WTC11 (cell line): ENCODE measurements around the gene SMIM5. TPM values are rescaled to one million over a fixed set of nuclear protein-coding genes. Genes with fewer than 3 reads are reported as not detected.

ENCODE experiments used
- ATAC-seq: fragments of 200-7000 bp; cut with Tn5 transposase; 2 replicates; pipeline ENCODE4 v1.10.0; 2021; ENCODE audit warnings: mild to moderate bottlenecking, moderate library complexity
- CTCF ChIA-PET: fragments of 300-600 bp; sonication (Branson Sonifier 250); formaldehyde crosslinking; loops from one replicate; lab custom pipeline; 2021; ENCODE audit warnings: antibody characterized with exemption; lab: Charles Lee
- POLR2A ChIA-PET: fragments of 350-600 bp; sonication (Branson Sonifier 250); formaldehyde crosslinking; loops from one replicate; lab custom pipeline; 2021; ENCODE audit warnings: antibody characterized with exemption; lab: Charles Lee
- DNase-seq: peaks from one replicate; pipeline ENCODE4 v3.0.0; 2021; ENCODE audit warnings: low spot score
- H3K27ac Mint-ChIP-seq: 2 replicates; pipeline ENCODE4 v1.8.0; 2021; ENCODE audit warnings: mixed read lengths
- H3K27me3 Mint-ChIP-seq: 2 replicates; pipeline ENCODE4 v1.8.0; 2021; ENCODE audit warnings: low read depth, mild to moderate bottlenecking, moderate library complexity, mixed read lengths
- H3K36me3 Mint-ChIP-seq: 2 replicates; pipeline ENCODE4 v1.8.0; 2021; ENCODE audit warnings: mixed read lengths
- H3K4me1 Mint-ChIP-seq: 2 replicates; pipeline ENCODE4 v1.8.0; 2022; ENCODE audit warnings: mixed read lengths
- H3K4me3 Mint-ChIP-seq: 2 replicates; pipeline ENCODE4 v1.8.0; 2021; ENCODE audit warnings: mild to moderate bottlenecking, moderate library complexity, mixed read lengths
- H3K9me3 Mint-ChIP-seq: 2 replicates; pipeline ENCODE4 v1.8.0; 2021; ENCODE audit warnings: mixed read lengths
- FOXJ3 ChIP-seq: sonication (generic); formaldehyde crosslinking; IDR thresholded peaks from 2 replicates; pipeline ENCODE4 v1.9.0; 2021; ENCODE audit warnings: missing genetic modification reagents, mild to moderate bottlenecking, borderline replicate concordance
- HMGA2 ChIP-seq: fragments of 250-450 bp; sonication (Bioruptor Pico); IDR thresholded peaks from 2 replicates; pipeline ENCODE4 v1.4.0; 2021; ENCODE audit warnings: mild to moderate bottlenecking, moderate library complexity
- MXD4 ChIP-seq: fragments of 250-450 bp; sonication (Bioruptor Pico); IDR thresholded peaks from 2 replicates; pipeline ENCODE4 v1.8.0; 2021; ENCODE audit warnings: mild to moderate bottlenecking, moderate library complexity, borderline replicate concordance
- NR2C2 ChIP-seq: sonication (generic); formaldehyde crosslinking; IDR thresholded peaks from 2 replicates; pipeline ENCODE4 v1.8.0; 2022; ENCODE audit warnings: mild to moderate bottlenecking, missing genetic modification reagents
- SOX15 ChIP-seq: fragments of 250-450 bp; sonication (Bioruptor Pico); IDR thresholded peaks from 2 replicates; pipeline ENCODE4 v1.9.0; 2021; ENCODE audit warnings: mild to moderate bottlenecking
- ZNF219 ChIP-seq: sonication (generic); formaldehyde crosslinking; IDR thresholded peaks from 2 replicates; pipeline ENCODE4 v1.8.0; 2023; ENCODE audit warnings: missing genetic modification reagents, mild to moderate bottlenecking, borderline replicate concordance
- ZNF396 ChIP-seq: fragments of 250-450 bp; sonication (Bioruptor Pico); IDR thresholded peaks from 2 replicates; pipeline ENCODE4 v1.8.0; 2021; ENCODE audit warnings: mild to moderate bottlenecking, moderate library complexity, borderline replicate concordance
- total RNA-seq: library from RNA; stranded (reverse); gene quantifications from 3 replicates; pipeline ENCODE4 v1.2.3, GENCODE V29; 2021
- TF ChIP-seq, protein P1 (sequence below): sonication (generic); formaldehyde crosslinking; IDR thresholded peaks from 2 replicates; pipeline ENCODE4 v1.8.0; 2023; ENCODE audit warnings: missing genetic modification reagents, mild to moderate bottlenecking, borderline replicate concordance
- TF ChIP-seq, protein P2 (sequence below): sonication (generic); formaldehyde crosslinking; conservative IDR thresholded peaks from 2 replicates; pipeline ENCODE4 v1.8.1; 2023; ENCODE audit warnings: mild to moderate bottlenecking, low read depth, missing genetic modification reagents, moderate library complexity
- TF ChIP-seq, protein P3 (sequence below): sonication (generic); formaldehyde crosslinking; conservative IDR thresholded peaks from 2 replicates; pipeline ENCODE4 v1.8.1; 2022; ENCODE audit warnings: mild to moderate bottlenecking, missing genetic modification reagents
- TF ChIP-seq, protein P4 (sequence below): sonication (generic); formaldehyde crosslinking; IDR thresholded peaks from 2 replicates; pipeline ENCODE4 v1.8.0; 2023; ENCODE audit warnings: mild to moderate bottlenecking, missing genetic modification reagents
- TF ChIP-seq, protein P5 (sequence below): sonication (generic); formaldehyde crosslinking; IDR thresholded peaks from 2 replicates; pipeline ENCODE4 v1.8.0; 2022; ENCODE audit warnings: mild to moderate bottlenecking, missing genetic modification reagents
- TF ChIP-seq, protein P6 (sequence below): fragments of 250-450 bp; sonication (Bioruptor Pico); IDR thresholded peaks from 2 replicates; pipeline ENCODE4 v1.9.0; 2021; ENCODE audit warnings: mild to moderate bottlenecking
- TF ChIP-seq, protein P7 (sequence below): sonication (generic); formaldehyde crosslinking; IDR thresholded peaks from 2 replicates; pipeline ENCODE4 v1.8.1; 2022; ENCODE audit warnings: mild to moderate bottlenecking, missing genetic modification reagents, moderate library complexity, borderline replicate concordance

The SMIM5 gene
- total RNA-seq, 1 experiment from 2014 or later: not detected

DNA sequence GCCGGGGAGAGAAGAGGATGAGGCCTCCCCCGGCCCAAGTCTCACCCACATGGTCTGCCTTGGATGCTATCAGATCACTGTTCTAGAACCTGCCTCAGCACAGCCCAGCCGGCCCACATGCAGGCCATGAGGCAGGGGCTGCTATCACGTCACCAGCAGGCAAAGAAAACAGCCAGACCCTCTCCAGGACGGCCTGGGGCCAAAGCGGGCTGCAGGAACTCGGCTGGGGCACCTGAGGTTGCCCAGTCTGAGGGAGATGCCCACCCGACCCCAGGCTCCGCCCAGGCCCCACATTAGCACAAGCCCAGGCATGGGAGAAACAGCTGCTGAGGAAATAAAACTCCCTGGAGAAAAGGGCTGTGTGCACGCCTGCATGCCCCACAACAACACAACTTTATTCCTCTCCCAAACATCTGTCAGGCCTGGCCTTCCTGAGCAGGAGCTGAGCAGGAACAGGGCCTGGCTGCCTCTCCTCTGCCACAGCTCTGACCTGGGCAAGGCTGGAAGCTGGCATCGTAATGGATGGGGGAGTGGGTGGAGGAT is 6.7 kb upstream of the SMIM5 start (continued):
- TF ChIP-seq, protein P1, sequence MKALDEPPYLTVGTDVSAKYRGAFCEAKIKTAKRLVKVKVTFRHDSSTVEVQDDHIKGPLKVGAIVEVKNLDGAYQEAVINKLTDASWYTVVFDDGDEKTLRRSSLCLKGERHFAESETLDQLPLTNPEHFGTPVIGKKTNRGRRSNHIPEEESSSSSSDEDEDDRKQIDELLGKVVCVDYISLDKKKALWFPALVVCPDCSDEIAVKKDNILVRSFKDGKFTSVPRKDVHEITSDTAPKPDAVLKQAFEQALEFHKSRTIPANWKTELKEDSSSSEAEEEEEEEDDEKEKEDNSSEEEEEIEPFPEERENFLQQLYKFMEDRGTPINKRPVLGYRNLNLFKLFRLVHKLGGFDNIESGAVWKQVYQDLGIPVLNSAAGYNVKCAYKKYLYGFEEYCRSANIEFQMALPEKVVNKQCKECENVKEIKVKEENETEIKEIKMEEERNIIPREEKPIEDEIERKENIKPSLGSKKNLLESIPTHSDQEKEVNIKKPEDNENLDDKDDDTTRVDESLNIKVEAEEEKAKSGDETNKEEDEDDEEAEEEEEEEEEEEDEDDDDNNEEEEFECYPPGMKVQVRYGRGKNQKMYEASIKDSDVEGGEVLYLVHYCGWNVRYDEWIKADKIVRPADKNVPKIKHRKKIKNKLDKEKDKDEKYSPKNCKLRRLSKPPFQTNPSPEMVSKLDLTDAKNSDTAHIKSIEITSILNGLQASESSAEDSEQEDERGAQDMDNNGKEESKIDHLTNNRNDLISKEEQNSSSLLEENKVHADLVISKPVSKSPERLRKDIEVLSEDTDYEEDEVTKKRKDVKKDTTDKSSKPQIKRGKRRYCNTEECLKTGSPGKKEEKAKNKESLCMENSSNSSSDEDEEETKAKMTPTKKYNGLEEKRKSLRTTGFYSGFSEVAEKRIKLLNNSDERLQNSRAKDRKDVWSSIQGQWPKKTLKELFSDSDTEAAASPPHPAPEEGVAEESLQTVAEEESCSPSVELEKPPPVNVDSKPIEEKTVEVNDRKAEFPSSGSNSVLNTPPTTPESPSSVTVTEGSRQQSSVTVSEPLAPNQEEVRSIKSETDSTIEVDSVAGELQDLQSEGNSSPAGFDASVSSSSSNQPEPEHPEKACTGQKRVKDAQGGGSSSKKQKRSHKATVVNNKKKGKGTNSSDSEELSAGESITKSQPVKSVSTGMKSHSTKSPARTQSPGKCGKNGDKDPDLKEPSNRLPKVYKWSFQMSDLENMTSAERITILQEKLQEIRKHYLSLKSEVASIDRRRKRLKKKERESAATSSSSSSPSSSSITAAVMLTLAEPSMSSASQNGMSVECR: no peak
- TF ChIP-seq, protein P2, sequence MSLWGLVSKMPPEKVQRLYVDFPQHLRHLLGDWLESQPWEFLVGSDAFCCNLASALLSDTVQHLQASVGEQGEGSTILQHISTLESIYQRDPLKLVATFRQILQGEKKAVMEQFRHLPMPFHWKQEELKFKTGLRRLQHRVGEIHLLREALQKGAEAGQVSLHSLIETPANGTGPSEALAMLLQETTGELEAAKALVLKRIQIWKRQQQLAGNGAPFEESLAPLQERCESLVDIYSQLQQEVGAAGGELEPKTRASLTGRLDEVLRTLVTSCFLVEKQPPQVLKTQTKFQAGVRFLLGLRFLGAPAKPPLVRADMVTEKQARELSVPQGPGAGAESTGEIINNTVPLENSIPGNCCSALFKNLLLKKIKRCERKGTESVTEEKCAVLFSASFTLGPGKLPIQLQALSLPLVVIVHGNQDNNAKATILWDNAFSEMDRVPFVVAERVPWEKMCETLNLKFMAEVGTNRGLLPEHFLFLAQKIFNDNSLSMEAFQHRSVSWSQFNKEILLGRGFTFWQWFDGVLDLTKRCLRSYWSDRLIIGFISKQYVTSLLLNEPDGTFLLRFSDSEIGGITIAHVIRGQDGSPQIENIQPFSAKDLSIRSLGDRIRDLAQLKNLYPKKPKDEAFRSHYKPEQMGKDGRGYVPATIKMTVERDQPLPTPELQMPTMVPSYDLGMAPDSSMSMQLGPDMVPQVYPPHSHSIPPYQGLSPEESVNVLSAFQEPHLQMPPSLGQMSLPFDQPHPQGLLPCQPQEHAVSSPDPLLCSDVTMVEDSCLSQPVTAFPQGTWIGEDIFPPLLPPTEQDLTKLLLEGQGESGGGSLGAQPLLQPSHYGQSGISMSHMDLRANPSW (CRISPR knock-in tag): no peak
- TF ChIP-seq, all 79 proteins: peak for 0

DNA sequence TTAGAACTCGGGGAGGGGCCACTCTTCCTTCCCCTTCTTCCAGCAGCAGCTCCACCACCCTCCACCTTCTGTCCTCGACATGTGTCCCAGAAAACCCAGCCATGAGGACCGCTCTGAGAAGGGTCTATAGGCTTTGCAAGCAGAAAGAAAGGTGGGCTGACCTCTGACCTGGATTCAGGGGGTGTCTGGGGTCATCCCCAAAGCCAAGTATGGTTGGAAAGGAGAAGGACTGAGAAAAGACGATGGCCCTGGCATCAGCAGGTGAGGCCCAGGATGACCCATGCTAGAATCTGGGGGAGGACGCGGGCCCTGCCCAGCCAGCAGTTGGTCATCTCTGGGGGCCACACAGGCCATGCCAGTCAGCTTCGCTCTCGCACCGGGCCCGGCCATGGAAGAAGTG is 6.1 kb upstream of the SMIM5 start:
- TF ChIP-seq HMGA2 (CRISPR knock-in tag) (no peak), NR2C2 (CRISPR knock-in tag) (no peak), SOX15 (no peak), MXD4 (no peak), ZNF219 (no peak), ZNF396 (no peak), FOXJ3 (CRISPR knock-in tag) (no peak)
- TF ChIP-seq, protein P3, sequence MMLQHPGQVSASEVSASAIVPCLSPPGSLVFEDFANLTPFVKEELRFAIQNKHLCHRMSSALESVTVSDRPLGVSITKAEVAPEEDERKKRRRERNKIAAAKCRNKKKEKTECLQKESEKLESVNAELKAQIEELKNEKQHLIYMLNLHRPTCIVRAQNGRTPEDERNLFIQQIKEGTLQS (CRISPR knock-in tag): no peak
- TF ChIP-seq, protein P4, sequence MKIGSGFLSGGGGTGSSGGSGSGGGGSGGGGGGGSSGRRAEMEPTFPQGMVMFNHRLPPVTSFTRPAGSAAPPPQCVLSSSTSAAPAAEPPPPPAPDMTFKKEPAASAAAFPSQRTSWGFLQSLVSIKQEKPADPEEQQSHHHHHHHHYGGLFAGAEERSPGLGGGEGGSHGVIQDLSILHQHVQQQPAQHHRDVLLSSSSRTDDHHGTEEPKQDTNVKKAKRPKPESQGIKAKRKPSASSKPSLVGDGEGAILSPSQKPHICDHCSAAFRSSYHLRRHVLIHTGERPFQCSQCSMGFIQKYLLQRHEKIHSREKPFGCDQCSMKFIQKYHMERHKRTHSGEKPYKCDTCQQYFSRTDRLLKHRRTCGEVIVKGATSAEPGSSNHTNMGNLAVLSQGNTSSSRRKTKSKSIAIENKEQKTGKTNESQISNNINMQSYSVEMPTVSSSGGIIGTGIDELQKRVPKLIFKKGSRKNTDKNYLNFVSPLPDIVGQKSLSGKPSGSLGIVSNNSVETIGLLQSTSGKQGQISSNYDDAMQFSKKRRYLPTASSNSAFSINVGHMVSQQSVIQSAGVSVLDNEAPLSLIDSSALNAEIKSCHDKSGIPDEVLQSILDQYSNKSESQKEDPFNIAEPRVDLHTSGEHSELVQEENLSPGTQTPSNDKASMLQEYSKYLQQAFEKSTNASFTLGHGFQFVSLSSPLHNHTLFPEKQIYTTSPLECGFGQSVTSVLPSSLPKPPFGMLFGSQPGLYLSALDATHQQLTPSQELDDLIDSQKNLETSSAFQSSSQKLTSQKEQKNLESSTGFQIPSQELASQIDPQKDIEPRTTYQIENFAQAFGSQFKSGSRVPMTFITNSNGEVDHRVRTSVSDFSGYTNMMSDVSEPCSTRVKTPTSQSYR: no peak
- TF ChIP-seq, protein P5, sequence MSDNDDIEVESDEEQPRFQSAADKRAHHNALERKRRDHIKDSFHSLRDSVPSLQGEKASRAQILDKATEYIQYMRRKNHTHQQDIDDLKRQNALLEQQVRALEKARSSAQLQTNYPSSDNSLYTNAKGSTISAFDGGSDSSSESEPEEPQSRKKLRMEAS (CRISPR knock-in tag): no peak
- TF ChIP-seq, protein P6, sequence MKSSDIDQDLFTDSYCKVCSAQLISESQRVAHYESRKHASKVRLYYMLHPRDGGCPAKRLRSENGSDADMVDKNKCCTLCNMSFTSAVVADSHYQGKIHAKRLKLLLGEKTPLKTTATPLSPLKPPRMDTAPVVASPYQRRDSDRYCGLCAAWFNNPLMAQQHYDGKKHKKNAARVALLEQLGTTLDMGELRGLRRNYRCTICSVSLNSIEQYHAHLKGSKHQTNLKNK (CRISPR knock-in tag): no peak
- TF ChIP-seq, protein P7, sequence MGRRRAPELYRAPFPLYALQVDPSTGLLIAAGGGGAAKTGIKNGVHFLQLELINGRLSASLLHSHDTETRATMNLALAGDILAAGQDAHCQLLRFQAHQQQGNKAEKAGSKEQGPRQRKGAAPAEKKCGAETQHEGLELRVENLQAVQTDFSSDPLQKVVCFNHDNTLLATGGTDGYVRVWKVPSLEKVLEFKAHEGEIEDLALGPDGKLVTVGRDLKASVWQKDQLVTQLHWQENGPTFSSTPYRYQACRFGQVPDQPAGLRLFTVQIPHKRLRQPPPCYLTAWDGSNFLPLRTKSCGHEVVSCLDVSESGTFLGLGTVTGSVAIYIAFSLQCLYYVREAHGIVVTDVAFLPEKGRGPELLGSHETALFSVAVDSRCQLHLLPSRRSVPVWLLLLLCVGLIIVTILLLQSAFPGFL (CRISPR knock-in tag): no peak
- Mint-ChIP-seq H3K27ac (no peak overlapping the region), H3K4me3 (no peak overlapping the region), H3K4me1 (no peaks in the 10 kb centered on the region), H3K27me3 (no peaks in the 10 kb centered on the region), H3K36me3 (no peaks in the 10 kb centered on the region), H3K9me3 (no peaks in the 10 kb centered on the region)
- POLR2A ChIA-PET: no interaction called here
- CTCF ChIA-PET: interaction anchor here (0.6 to 11.9 kb wide), 9 partner anchors 11 to 362 kb away, joined by 3 to 456 read pairs (median 23); a partner anchor contains a TSS
- ATAC-seq: no peak
- DNase-seq: no peak
